MM.1S (cell line): ENCODE measurements around the gene PNPLA5.

Experiments
- DNase-seq: peaks from one replicate; pipeline ENCODE4 v3.0.0-alpha.2; 2015
- H2AFZ ChIP-seq: fragments of 300-600 bp; sonication (generic); 2 replicates; pipeline ENCODE4 v1.6.0; 2016; ENCODE audit warnings: antibody characterized with exemption, low read length
- H3F3A ChIP-seq: fragments of 300-600 bp; sonication (generic); 2 replicates; pipeline ENCODE4 v1.6.1; 2016; ENCODE audit warnings: mild to moderate bottlenecking, antibody characterized with exemption, low read length, moderate library complexity, mixed read lengths; ENCODE audit not compliant: insufficient read depth
- H3K27ac ChIP-seq: fragments of 300-600 bp; sonication (generic); 2 replicates; pipeline ENCODE4 v1.5.1; 2016; ENCODE audit warnings: mild to moderate bottlenecking, low read length
- H3K27me3 ChIP-seq: fragments of 300-600 bp; sonication (generic); replicated peaks from 2 replicates; pipeline ENCODE4 v1.6.0; 2016; ENCODE audit warnings: low read length; ENCODE audit not compliant: insufficient read depth
- H3K36me3 ChIP-seq: fragments of 300-600 bp; sonication (generic); replicated peaks from 2 replicates; pipeline ENCODE4 v1.6.1; 2016; ENCODE audit warnings: mild to moderate bottlenecking, low read length, mixed read lengths; ENCODE audit not compliant: insufficient read depth
- H3K4me1 ChIP-seq: fragments of 300-600 bp; sonication (generic); 2 replicates; pipeline ENCODE4 v1.6.1; 2016; ENCODE audit warnings: low read length, mixed read lengths
- H3K4me2 ChIP-seq: fragments of 300-600 bp; sonication (generic); 2 replicates; pipeline ENCODE4 v1.6.0; 2016; ENCODE audit warnings: low read depth, low read length
- H3K4me3 ChIP-seq: fragments of 300-600 bp; sonication (generic); 2 replicates; pipeline ENCODE4 v1.5.1; 2016; ENCODE audit warnings: low read length, mixed read lengths
- H3K79me2 ChIP-seq: fragments of 300-600 bp; sonication (generic); 2 replicates; pipeline ENCODE4 v1.6.1; 2016; ENCODE audit warnings: mixed run types, low read length, mixed read lengths
- H3K9ac ChIP-seq: fragments of 300-600 bp; sonication (generic); 2 replicates; pipeline ENCODE4 v1.6.1; 2016; ENCODE audit warnings: low read length, mixed read lengths
- H3K9me2 ChIP-seq: fragments of 300-600 bp; sonication (generic); replicated peaks from 2 replicates; pipeline ENCODE4 v1.6.1; 2016; ENCODE audit warnings: mild to moderate bottlenecking, low read length, mixed read lengths; ENCODE audit not compliant: insufficient read depth
- H3K9me3 ChIP-seq: fragments of 300-600 bp; sonication (generic); replicated peaks from 2 replicates; pipeline ENCODE4 v1.6.1; 2016; ENCODE audit warnings: mild to moderate bottlenecking, low read length, mixed read lengths; ENCODE audit not compliant: insufficient read depth
- H4K20me1 ChIP-seq: fragments of 300-600 bp; sonication (generic); 2 replicates; pipeline ENCODE4 v1.6.1; 2016; ENCODE audit warnings: mild to moderate bottlenecking, low read length, moderate library complexity, mixed read lengths; ENCODE audit not compliant: insufficient read depth
- CTCF ChIP-seq: fragments of 300-600 bp; sonication (generic); IDR thresholded peaks from 2 replicates; pipeline ENCODE4 v1.5.1; 2016; ENCODE audit warnings: antibody characterized with exemption, low read length, mixed read lengths
- EZH2 ChIP-seq: fragments of 300-600 bp; sonication (generic); optimal IDR thresholded peaks from 2 replicates; pipeline ENCODE3; 2017; ENCODE audit warnings: low read depth, mild to moderate bottlenecking, antibody characterized with exemption, low read length, mixed read lengths
- EZH2phosphoT487 ChIP-seq: fragments of 300-600 bp; sonication (generic); IDR thresholded peaks from 2 replicates; pipeline ENCODE4 v1.6.1; 2018; ENCODE audit warnings: antibody characterized with exemption, low read length

The PNPLA5 gene

DNA sequence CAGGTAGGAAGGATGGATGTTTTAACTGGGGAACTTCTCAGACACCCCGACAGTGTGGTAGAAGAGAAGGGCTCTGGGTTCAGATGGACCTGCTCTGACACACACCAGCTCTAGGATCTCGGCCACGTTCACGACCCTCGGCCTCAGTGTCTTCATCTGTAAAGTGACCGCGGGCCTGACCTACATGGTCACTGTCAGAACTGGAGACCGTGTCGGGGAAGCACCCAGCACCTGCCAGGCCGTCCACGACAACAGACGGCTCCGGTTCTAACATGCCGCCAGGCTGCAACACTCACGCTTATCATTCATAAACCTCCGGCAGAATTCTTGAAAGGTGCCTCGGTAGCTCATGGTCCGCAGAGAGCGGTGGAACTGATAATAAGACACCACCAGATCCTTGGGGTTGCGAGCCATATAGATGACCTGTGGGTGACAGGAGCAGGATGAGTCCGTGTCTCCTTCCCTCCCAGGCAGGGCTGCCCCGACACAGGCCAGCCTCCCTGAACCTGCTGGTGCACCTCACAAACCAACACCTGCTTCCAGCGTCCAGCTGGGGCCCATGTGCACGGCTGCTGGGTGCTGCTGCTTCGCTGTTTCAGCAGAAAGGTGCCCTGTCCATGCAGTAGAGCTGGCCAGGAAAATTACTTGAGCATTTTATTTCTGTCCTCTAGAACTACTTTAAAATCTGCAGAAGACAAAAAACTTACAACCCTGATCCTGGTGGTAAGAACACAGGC is 53.1 kb downstream of the PNPLA5 start:
- no peaks in the 10 kb centered on the region for H3K9me3 ChIP-seq
- DNase-seq = no peak
- TF ChIP-seq EZH2phosphoT487 = no peak
- TF ChIP-seq CTCF = no peak
- no peak for TF ChIP-seq EZH2
- no peaks in the 10 kb centered on the region for H3K4me1 ChIP-seq
- no peak overlapping the region for H3K9ac ChIP-seq
- H3K36me3 ChIP-seq = no peaks in the 10 kb centered on the region
- H3K27me3 ChIP-seq = peaks cover 81% of the 10 kb centered on the region
- no peak overlapping the region for H2AFZ ChIP-seq
- no peak overlapping the region for H3K4me3 ChIP-seq
- H3K79me2 ChIP-seq = no peaks in the 10 kb centered on the region
- no peak overlapping the region for H3K27ac ChIP-seq
- H3K4me2 ChIP-seq = no peak overlapping the region
- no peaks in the 10 kb centered on the region for H3K9me2 ChIP-seq
- H3F3A ChIP-seq = no peaks in the 10 kb centered on the region
- no peaks in the 10 kb centered on the region for H4K20me1 ChIP-seq

DNA sequence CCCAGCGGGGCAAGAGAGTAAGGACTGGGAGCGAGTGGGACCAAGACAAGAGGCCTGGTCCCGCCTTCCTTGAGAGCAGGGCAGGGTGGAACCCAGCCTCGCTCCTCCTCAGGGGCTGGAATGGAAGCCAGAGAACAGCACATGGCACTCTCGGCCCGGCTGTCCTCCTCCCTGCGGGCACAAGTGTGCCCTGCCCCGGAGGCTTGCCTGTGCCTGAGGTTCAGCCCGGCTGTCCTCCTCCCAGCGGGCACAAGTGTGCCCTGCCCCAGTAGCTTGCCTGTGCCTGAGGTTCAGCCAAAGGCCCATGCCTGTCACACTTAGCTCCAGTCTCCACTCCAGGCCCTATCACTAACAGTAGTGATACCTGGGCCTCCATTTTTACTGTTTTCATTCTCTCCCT is 53.7 kb downstream of the PNPLA5 start:
- Histone ChIP-seq H3K9me3 (no peaks in the 10 kb centered on the region), H3F3A (no peaks in the 10 kb centered on the region), H3K27me3 (peaks cover 81% of the 10 kb centered on the region), H3K4me1 (no peaks in the 10 kb centered on the region), H3K9me2 (no peaks in the 10 kb centered on the region), H3K79me2 (no peaks in the 10 kb centered on the region), H3K4me3 (no peak overlapping the region), H2AFZ (no peak overlapping the region), H3K9ac (no peak overlapping the region), H4K20me1 (no peaks in the 10 kb centered on the region), H3K36me3 (no peaks in the 10 kb centered on the region), H3K4me2 (no peak overlapping the region), H3K27ac (no peak overlapping the region)
- DNase-seq = no peak
- TF ChIP-seq EZH2phosphoT487 (no peak), CTCF (no peak), EZH2 (no peak)

DNA sequence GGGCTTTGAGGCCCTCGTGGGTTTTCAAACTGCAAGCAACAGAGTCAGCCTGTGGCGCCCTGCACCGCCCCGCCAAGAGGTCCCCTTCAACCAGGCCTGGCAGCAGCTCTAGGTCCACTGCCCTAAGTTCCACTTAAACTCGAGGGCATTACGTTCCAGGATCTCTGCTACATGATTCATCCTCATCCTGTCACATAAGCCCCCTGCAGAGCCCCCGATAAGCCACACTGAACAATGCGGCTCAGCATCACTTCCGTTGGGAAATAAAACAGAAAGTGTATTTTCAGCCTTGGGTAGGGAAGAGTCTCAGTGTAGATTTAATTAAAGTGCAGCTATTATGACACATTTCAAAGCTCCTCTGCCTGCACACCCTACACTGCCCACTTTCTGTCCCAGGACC is 54.1 kb downstream of the PNPLA5 start:
- Histone ChIP-seq H2AFZ (no peak overlapping the region), H4K20me1 (no peaks in the 10 kb centered on the region), H3K9me2 (no peaks in the 10 kb centered on the region), H3K4me3 (no peak overlapping the region), H3K36me3 (no peaks in the 10 kb centered on the region), H3K27ac (no peak overlapping the region), H3K79me2 (no peaks in the 10 kb centered on the region), H3F3A (no peaks in the 10 kb centered on the region), H3K4me2 (no peak overlapping the region), H3K9ac (no peak overlapping the region), H3K9me3 (no peaks in the 10 kb centered on the region), H3K27me3 (peaks cover 81% of the 10 kb centered on the region), H3K4me1 (no peaks in the 10 kb centered on the region)
- TF ChIP-seq EZH2phosphoT487 (no peak), CTCF (no peak), EZH2 (no peak)
- DNase-seq = no peak
